Measurements from ENCODE around the gene MAP4K1.

The MAP4K1 gene

DNA sequence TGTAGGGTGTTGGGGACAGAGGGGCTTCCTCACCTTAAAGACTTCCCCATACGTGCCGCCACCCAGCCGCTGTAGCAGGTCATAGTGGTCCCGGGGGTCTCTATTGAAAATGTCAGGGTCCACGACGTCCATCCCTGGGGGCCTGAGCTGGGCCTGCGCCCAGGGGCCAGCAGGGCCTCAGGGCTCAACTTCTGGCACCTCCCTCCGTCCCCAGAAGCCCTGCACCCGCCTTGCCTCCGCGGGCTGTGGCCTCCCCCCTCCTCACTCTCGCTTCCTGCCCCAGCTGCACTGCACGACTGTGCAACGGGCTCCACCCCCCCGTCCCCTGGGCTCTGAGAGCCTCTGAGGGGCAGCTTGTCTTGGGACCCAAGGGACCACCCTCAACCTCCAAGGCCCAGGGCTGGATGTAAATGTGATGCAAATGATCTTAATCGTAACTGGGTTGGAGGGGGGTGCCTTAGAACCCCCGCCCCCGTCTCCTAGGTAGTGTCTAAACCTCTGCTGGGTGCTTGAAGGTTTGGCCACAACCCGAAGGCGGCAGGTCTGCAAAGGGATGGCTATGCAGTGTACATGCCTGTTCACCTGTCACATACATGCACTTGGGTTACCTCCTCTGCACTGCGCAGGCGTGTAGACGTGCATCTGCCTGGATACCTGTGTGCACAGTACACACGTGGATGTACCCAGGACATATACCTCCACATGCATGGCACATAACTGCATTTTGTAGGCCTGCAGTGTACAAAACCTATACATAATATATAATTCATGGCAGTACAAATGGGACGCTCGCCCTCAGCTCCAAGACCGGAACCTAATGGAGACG is at the start of gene MAP4K1:
TSS of gene MAP4K1 (minus strand) at position 190 of the 826 bp plus-strand sequence. CDS start at position 132, 58 bp downstream.
- TF ChIP-seq, protein P1, sequence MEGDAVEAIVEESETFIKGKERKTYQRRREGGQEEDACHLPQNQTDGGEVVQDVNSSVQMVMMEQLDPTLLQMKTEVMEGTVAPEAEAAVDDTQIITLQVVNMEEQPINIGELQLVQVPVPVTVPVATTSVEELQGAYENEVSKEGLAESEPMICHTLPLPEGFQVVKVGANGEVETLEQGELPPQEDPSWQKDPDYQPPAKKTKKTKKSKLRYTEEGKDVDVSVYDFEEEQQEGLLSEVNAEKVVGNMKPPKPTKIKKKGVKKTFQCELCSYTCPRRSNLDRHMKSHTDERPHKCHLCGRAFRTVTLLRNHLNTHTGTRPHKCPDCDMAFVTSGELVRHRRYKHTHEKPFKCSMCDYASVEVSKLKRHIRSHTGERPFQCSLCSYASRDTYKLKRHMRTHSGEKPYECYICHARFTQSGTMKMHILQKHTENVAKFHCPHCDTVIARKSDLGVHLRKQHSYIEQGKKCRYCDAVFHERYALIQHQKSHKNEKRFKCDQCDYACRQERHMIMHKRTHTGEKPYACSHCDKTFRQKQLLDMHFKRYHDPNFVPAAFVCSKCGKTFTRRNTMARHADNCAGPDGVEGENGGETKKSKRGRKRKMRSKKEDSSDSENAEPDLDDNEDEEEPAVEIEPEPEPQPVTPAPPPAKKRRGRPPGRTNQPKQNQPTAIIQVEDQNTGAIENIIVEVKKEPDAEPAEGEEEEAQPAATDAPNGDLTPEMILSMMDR (conservative IDR thresholded peaks at IDR 0.05; ENCODE audit: low read depth, low read length), result no peak
- H3K4me3 ChIP-seq (ENCODE audit: low read depth, low read length), result peak within 1 kb of the TSS; percentile 99
- DNase-seq (ENCODE audit: low read depth), result no peak

DNA sequence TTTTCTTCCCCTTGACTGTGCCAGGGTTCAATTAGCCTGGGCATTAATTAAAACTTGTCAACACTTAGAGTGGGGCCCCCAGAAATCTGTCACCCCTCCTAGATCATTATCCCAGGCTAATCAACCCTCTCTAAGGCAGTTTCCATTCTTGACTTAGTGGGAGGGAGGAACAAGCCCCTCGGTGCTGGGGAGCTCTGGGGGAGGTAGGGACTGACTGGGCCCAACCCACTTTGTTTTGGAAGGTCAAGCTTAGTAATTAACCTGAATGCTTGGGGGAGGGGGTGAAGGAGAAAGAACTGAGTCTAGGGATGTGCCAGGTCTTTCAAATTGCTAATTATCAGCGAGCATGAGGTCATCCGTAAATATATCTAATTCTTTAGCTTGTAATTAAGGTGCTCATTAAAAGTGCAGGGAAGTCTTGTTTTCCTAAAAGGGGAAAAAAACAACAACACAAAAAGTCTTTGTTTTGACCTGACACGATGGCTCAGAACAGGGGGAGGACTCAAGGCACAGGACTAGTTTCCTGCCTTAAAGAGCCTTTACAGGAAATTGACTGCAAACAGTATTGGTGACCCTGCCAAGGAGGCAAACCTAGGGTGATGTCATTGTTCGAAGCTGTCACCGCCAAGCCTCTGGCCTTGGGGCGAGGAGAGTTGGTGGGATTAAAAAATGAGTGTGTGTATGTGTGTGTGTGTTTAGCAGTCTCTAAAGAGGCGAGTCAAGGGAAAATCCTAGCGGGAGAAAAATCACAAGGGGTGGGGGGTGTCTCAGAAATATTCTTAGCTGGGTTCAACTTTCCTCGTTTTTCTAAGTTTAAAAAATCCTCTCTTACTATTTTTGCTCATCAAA is 49.1 kb upstream of the MAP4K1 start:
- DNase-seq (ENCODE audit: low read depth), result peak; percentile 66
- H3K4me3 ChIP-seq (ENCODE audit: low read depth, low read length), result no peak overlapping the region
- TF ChIP-seq, protein P1 (conservative IDR thresholded peaks at IDR 0.05; ENCODE audit: low read depth, low read length), result no peak

DNA sequence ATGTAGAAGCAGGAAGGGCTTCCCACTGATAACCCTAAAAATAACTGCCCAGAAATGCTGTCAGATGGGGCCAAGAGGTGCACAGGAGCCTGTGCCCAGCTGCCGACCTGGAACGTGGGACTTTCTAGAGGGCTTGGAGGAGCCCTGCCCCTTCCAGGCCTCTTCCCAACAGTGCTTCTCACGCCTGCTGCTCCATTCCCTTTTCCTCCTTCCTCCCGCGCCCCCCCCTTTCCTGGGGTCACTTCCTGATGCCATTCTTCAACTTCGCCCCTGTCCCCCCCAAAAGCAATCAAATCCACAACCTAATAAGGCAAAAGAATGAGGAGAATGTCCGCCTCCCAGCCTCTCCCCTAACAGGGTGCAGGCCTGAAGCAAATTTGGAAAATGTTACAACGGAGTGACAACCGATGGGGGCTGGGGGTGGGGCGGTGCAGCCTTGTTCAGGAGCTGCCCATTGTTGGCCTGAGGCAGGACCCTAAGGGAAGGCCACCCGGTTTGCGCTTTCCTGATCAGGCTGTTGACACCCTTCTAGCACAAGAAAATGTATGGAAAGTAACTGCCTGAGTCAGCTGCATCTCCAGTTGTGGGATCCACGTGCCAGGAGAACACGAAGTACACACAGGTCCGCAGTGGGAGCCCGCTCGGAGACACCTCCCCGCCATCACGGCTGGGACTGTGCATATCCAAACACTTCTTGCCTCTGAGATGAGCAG is 48.4 kb upstream of the MAP4K1 start:
- H3K4me3 ChIP-seq (ENCODE audit: low read depth, low read length), result no peak overlapping the region
- TF ChIP-seq, protein P1 (conservative IDR thresholded peaks at IDR 0.05; ENCODE audit: low read depth, low read length), result no peak
- DNase-seq (ENCODE audit: low read depth), result no peak

DNA sequence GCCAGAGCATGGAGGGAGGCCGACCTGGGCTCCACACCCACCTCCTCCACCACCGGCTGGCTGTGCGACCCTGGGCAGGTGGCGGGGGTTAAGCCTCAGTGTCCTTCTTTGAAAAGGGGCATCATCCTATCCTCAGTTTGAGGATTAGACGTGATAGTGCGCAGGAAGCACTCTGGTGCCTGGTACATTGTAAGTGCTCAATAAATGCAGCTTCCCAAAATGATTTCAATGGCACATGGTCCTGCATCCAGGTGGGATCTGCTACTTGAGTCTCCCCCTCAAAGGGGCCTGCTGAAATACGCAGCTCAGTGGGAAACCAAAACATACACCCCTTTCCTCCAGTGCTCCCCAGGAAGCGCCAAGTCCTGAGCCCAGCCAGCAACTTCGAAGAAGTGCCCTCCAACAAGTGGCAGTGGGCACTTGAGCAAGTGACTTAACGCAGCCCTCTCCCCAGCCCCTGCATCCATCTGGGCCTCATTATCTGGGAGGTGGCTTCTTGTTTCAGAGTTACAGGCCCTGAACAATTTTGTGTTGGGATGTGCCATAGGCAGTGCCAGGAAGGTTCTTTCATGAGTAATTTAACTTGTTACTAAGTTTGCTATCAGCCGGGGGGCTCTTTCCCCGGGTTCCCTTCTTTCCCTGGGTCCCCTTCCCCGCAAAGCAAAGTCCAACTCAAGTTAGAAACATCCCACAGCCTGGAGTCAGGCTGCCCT is 47.6 kb upstream of the MAP4K1 start:
- no peak overlapping the region for H3K4me3 ChIP-seq (ENCODE audit: low read depth, low read length)
- TF ChIP-seq, protein P1 (conservative IDR thresholded peaks at IDR 0.05; ENCODE audit: low read depth, low read length), result no peak
- DNase-seq (ENCODE audit: low read depth), result no peak

DNA sequence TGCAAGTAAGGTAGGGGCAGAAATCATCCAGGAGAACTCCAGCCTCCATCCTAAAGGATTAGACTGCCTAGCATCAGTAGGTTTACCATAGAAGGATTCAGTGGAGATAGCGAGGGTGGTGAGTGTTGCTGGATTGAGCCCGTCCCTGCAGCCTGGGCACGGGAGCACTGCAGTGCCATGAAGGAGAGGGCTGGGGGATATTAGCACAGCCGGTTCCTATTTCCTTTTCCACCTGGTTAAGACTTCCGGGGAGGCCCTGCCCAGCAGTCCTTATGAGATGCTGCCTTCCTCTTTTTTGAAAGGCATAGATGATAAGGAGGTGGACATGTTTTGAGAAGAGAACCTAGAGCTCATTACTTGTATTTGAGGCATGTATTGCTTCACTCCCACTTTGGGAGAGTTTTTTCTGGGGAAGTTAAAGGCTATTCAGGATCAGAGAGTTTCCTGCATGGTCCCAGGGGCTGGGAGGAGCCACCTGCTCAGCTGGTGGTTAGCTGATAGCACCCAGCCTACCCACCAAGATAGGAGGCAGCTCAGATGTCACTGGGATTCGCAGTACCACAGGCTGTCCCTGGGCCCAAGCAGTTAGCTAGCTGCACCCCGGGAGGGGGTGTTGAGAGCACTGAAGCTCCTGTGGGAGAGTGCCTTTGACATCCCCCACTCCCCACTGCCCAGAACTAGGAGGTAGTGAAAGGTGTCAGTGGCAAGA is 46.9 kb upstream of the MAP4K1 start:
- TF ChIP-seq, protein P1 (conservative IDR thresholded peaks at IDR 0.05; ENCODE audit: low read depth, low read length), result no peak
- no peak for DNase-seq (ENCODE audit: low read depth)
- H3K4me3 ChIP-seq (ENCODE audit: low read depth, low read length), result no peak overlapping the region

Data from choroid plexus epithelial cell (primary cell).